GM21786 (cell line): ENCODE data around the gene PLAAT5.
A peak's percentile ranks its signal among the peaks of the same experiment; 100 is the strongest.
"Not testable (repeated sequence)": the region's sequence is repeated elsewhere in the genome, so short reads cannot be mapped to it uniquely, and the experiment has no call there.

Experiments
- ATAC-seq: cut with Tn5 transposase; IDR thresholded peaks from one replicate; pipeline ENCODE4 v1.9.1; 2021; ENCODE audit not compliant: unreplicated experiment

The PLAAT5 gene, protein sequence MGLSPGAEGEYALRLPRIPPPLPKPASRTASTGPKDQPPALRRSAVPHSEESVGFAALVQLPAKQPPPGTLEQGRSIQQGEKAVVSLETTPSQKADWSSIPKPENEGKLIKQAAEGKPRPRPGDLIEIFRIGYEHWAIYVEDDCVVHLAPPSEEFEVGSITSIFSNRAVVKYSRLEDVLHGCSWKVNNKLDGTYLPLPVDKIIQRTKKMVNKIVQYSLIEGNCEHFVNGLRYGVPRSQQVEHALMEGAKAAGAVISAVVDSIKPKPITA

DNA sequence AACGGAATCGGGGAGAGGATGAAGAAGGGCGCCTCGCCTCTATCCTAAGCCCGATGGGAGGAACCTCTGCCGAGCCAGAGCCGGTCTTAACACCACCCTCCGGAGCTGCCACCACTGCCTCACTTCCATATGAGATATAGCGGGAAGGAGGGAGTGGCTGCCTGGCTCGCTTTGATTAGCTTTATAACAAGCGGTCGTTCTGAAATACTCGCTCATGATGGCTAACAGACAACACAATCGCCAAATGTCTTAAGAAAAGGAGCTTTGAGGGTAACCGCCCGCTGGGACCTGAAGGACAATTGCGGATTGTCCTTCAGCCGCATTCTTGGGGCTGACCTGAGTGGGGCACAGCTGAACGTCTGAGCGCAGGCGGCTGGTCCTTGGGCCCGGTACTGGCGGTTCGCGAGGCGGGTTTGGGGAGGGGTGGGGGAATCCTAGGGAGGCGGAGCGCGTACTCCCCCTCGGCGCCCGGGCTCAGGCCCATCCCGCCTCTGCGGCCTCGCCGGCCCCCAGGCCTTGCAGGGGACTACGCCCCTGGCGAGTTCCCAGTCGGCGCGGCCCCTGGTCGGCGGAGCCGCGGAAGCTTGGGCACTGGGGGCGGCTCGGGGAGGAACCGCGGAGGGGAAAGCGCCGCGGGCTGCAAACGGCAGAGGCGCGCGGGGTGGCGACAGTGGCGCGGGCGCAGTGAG is at the start of gene PLAAT5:
TSS of gene PLAAT5 (minus strand) at position 617 of the 689 bp plus-strand sequence. CDS start at position 484, 133 bp downstream.
- no peak for ATAC-seq

DNA sequence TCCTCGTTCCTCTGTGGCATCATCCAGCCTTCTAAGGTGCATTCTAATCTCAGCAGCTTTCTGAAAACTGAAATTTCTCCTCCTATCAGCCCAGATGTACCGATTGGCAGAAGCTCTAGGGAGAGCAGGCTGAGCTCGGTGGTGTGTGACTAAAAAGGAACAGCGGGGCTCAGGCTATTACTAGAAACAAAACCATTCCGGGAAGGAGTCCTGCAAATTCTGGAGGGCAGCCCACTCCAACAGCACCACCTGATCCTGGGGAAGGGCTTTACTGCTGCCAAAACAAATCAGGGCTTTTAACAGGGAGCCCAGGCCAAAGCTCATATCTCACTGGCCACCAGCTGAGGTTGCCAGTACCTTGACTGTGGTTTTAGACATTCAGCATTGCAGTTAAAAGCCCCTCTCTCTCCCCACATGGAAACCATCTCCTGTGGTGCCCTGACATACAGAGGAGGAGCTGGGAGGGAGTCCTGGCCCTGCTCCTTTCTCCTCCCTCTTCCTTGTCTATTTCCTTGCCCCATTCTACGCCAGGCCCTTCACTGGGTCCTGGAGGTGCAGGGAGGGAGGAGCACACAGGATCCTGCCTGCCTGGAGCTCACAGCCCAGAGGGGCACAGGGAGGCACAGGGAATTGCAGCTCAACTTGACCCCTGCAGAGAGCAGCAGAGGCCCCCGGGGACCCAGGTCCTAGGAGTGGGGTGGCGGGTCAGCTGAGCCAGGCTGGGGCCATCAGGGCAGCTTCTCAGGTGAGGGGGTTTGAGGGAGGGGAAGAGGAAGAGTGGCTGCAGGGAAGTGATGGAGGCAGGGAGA is 46.5 kb upstream of the PLAAT5 start:
- no peak for ATAC-seq

- no peak for ATAC-seq
These were observed 45.8 kb upstream of the PLAAT5 start, which contains the start of gene PLAAT4 for GRCh38 chr11:63536669-63537292. PLAAT4 (plus strand) TSS chr11:63536808; CDS start chr11:63536869, 61 bp downstream.

GRCh38 chr11:63535734-63536133 is 44.8 kb upstream of the PLAAT5 start:
- ATAC-seq: no peak

DNA sequence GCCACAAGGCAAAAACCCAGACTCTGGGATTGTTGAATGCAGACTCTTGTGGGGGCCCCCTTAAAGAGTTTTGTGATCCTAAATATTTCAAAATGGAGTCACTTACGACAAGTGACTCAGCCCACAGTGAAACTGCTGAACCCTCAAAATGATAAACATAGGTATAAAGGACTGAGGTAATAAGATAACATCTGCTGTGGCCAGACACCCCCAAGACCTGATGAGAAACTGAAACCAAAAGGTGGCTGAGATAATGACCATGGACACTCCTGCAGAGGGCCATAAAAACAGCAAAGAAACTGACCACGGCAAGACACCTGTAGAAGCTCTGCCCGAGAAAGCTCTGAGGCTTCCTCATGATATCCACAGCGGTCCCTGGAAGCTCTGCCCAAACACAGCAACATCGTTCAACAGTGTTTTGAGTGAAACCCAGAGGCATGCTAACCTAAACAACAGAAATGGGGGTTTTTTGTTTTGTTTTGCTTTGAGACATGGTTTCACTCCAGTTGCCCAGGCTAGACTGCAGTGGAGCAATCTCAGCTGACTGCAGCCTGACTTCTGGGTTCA is 44.0 kb upstream of the PLAAT5 start:
- no peak for ATAC-seq

DNA sequence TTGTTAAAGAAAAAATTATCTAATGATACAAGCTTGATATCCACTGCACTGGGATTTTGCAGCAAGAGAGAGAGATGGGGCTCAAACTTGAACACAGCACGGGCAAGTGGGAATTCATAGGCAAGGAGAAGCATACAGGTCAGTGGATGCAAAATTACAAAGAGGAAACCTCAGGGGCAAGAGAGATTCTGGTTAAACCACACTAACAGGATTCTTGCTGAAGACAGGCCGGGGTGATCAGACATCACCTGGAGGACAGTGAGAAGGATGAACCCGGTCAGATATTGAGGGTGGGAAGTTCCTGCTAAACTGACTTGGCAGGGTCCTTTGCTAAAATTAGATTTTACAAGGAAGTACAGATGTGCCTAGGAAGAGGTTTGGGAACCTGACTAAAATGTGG is 43.1 kb upstream of the PLAAT5 start:
- no peak for ATAC-seq

- no peak for ATAC-seq
These were observed 42.0 kb upstream of the PLAAT5 start for GRCh38 chr11:63532799-63533475.

- no peak for ATAC-seq
These were observed 41.1 kb upstream of the PLAAT5 start for GRCh38 chr11:63532117-63532516.

DNA sequence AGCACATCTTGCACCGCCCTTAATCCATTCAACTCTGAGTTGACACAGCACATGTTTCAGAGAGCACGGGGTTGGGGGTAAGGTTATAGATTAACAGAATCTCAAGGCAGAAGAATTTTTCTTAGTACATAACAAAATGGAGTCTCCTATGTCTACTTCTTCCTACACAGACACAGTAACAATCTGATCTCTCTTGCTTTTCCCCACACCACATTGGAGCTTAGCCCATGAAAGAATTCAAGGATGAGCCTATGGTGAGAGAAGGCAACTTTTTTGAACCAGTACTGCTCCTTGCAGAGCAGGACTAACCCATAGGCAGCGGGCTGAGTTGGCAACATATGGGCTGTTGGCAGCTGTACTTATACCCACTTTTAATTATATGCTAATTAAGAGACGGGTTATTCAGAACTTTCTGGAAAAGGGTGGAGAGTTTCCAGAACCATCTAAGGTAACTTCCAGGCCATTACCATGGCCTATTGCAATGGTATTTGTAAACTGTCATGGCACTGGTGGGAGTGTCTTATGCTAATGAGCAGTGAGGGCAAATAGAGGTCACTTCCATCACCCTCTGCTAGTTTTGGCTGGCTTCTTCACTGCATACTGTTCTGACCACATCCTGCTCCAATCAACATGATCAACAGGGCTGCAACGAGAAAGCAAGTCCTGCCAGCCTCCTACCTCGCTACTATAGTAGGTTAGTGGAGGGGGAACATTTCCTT is 40.3 kb upstream of the PLAAT5 start:
- ATAC-seq: peak; percentile 85

DNA sequence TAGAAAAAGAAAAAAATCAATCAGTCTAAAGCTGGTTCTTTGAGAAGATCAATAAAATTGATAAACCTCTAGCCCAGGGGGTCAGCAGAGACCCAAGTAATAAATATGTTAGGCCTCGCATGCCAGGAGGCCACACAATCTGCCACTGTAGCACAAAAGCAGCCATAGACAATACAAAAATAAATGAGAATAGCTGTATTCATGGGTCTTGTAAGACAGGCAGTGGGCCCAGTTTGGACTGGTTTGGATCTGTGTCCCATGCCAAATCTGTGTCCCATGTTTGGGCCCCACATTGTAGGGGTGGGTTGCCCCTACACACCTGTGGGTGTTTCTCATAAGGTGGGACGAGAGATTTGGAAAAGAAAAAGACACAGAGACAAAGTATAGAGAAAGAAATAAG is 39.1 kb upstream of the PLAAT5 start:
- no peak for ATAC-seq

DNA sequence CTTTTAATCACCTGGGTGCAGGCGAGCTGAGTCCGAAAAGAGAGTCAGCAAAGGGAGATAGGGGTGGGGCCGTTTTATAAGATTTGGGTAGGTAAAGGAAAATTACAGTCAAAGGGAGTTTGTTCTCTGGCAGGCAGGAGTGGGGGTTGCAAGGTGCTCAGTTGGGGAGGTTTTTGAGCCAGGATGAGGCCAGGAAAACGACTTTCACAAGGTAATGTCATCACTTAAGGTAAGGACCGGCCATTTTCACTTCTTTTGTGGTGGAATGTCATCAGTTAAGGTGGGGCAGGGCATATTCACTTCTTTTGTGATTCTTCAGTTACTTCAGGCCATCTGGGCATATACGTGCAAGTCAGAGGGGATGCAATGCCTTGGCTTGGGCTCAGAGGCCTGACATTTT is 38.4 kb upstream of the PLAAT5 start:
- ATAC-seq: not testable (repeated sequence)

GRCh38 chr11:63528729-63529278 is 37.8 kb upstream of the PLAAT5 start:
- ATAC-seq: not testable (repeated sequence)

DNA sequence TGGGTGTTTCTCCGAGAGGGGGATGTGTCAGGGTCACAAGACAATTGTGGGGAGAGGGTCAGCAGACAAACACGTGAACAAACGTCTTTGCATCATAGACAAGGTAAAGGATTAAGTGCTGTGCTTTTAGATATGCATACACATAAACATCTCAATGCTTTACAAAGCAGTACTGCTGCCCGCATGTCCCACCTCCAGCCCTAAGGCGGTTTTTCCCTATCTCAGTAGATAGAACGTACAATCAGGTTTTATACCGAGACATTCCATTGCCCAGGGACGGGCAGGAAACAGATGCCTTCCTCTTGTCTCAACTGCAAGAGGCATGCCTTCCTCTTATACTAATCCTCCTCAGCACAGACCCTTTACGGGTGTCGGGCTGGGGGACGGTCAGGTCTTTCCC is 37.2 kb upstream of the PLAAT5 start:
- ATAC-seq: not testable (repeated sequence)

GRCh38 chr11:63527667-63528066 is 36.7 kb upstream of the PLAAT5 start:
- ATAC-seq: no peak

DNA sequence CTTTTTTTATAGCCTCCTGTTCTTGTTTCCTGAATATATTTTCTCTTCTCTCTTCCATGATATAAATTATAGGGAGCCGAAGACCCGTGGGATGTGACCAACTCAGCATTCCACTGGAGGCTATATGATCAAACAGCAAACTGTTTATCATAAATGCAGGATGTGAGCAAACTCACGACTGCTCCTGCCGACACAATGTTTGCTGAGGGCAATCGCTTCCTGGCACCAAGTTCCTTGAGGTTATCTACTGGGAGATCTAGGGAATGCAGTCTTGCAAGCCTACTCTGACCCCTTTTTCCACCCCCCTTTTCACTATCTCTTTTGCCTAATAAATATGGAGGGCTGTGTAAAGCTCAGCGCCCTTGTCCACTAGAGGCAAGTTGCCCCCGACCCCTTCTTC is 32.2 kb upstream of the PLAAT5 start:
- ATAC-seq: no peak

DNA sequence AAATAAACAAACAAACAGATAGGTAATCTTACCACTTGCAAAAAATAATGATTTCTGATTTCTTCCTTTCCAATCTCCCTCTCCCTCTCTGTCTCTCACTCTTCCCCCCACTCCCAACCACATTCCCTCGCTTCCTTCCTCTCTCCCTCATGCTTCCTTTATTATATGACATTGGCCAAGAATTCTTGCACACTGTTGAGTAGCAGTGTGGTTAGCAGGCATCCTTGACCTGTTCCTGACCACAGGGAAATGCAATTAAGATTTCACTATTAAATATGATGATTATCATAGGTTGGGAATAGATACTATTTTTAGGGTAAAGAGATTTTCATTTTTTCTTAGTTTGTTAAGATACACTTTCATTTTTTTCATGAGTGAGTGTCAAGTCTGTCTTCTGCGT is 30.9 kb upstream of the PLAAT5 start:
- ATAC-seq: no peak

DNA sequence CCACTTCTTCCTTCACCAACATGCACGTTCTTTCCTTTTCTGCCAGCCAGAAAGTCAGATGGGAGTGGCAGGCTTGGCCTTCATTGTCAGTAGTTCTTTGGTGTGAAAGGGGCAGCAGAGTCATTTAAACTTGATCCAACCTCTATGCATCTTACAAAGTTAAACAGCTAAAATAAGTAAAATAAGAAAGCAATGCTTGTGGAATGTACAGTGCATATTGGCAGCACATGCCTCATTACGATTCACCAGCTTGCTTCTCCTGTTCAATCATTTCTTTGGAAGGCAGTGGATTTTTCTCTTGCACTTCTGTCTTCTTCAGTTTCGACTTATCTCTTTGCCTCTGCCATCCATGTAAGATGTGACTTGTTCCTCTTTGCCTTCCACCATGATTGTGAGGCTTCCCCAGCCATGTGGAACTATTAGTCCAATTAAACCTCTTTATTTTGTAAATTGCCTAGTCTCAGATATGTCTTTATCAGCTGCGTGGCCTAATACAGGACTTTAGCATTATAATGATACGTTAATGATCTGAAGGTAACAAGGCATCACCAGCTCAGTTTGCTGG is 29.7 kb upstream of the PLAAT5 start:
- ATAC-seq: no peak

DNA sequence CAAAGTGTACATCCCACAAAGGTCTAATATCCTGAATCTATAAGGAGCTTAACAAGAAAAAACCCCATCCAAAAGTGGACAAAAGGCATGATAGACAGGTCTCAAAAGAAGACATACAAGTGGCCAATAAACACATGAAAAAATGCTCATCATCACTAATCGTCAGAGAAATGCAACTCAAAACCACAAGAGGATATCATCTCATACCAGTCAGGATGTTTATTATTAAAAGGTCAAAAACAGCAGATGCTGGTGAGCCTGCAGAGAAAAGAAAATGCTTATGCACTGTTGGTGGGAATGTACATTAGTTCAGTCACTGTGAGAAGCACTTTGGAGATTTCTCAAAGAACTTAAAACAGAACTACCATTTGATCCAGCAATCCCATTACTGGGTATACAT is 27.6 kb upstream of the PLAAT5 start:
- ATAC-seq: no peak

- no peak for ATAC-seq
These were observed 26.2 kb upstream of the PLAAT5 start for GRCh38 chr11:63517156-63517555.
